Astrocyte of the cerebellum (primary cell): ENCODE measurements around the gene KIF18A.

ENCODE experiments used
- DNase-seq: peaks from one replicate; pipeline ENCODE4 v3.0.0-alpha.2; 2011; ENCODE audit warnings: low read depth
- H3K4me3 ChIP-seq: 2 replicates; pipeline ENCODE4 v1.5.1; 2011; ENCODE audit warnings: mild to moderate bottlenecking, low read depth, low read length, moderate library complexity
- CTCF ChIP-seq: IDR thresholded peaks from 2 replicates; pipeline ENCODE4 v1.5.1; 2012; ENCODE audit warnings: low read length, low read depth, moderate library complexity, mild to moderate bottlenecking; ENCODE audit errors: missing control alignments
- in situ Hi-C: cut with HindIII; loops from 2 replicates; pipeline ENCODE4 v1.10.0; 2017; ENCODE audit warnings: low sequenced_read_pairs

The KIF18A gene

GRCh38 chr11:28017816-28018215, 90.1 kb downstream of the KIF18A start:
- TF ChIP-seq CTCF, result no peak
- H3K4me3 ChIP-seq, result no peak overlapping the region
- no peak for DNase-seq
- in situ Hi-C loops, result no loop called here

GRCh38 chr11:28011813-28012212, 96.1 kb downstream of the KIF18A start:
- in situ Hi-C loops, result no loop called here

GRCh38 chr11:28009996-28010395, 98.0 kb downstream of the KIF18A start:
- no peak overlapping the region for H3K4me3 ChIP-seq
- no peak for TF ChIP-seq CTCF
- in situ Hi-C loops, result no loop called here
- DNase-seq, result no peak

More at GRCh38 chr11:28011813-28012212, 96.1 kb downstream of the KIF18A start:
- no peak overlapping the region for H3K4me3 ChIP-seq
- TF ChIP-seq CTCF, result no peak
- no peak for DNase-seq

- no peak overlapping the region for H3K4me3 ChIP-seq
- TF ChIP-seq CTCF, result no peak
- in situ Hi-C loops, result no loop called here
- DNase-seq, result peak; percentile 39
Measured at GRCh38 chr11:28009388-28009787, 98.6 kb downstream of the KIF18A start.

- in situ Hi-C loops, result no loop called here
- DNase-seq, result no peak
- H3K4me3 ChIP-seq, result no peak overlapping the region
- no peak for TF ChIP-seq CTCF
Measured at GRCh38 chr11:28003615-28004014, 104.3 kb downstream of the KIF18A start.

- H3K4me3 ChIP-seq, result no peak overlapping the region
- DNase-seq, result no peak
- no peak for TF ChIP-seq CTCF
- in situ Hi-C loops, result no loop called here
Measured at GRCh38 chr11:27998552-27998951, 109.4 kb downstream of the KIF18A start.

GRCh38 chr11:27997344-27997743, 110.6 kb downstream of the KIF18A start:
- TF ChIP-seq CTCF, result no peak
- no peak for DNase-seq
- H3K4me3 ChIP-seq, result no peak overlapping the region
- in situ Hi-C loops, result no loop called here
